Glutamatergic neuron (in vitro differentiated cells): ENCODE measurements around the gene TAPBP. TPM values are rescaled to one million over a fixed set of nuclear protein-coding genes. Genes with fewer than 3 reads are reported as not detected.
"Not testable (repeated sequence)": the region's sequence is repeated elsewhere in the genome, so short reads cannot be mapped to it uniquely, and the experiment has no call there.

Experiments used
- DNase-seq: peaks from one replicate; pipeline ENCODE4 v3.0.0; 2022
- H3K27ac Mint-ChIP-seq: one replicate; pipeline ENCODE4 v1.8.0; 2020; ENCODE audit warnings: mild to moderate bottlenecking, mixed read lengths, inconsistent platforms; ENCODE audit not compliant: unreplicated experiment
- H3K27me3 Mint-ChIP-seq: one replicate; pipeline ENCODE4 v1.8.0; 2020; ENCODE audit warnings: mild to moderate bottlenecking, moderate library complexity, mixed read lengths, inconsistent platforms; ENCODE audit not compliant: unreplicated experiment
- H3K36me3 Mint-ChIP-seq: one replicate; pipeline ENCODE4 v1.8.0; 2020; ENCODE audit warnings: mild to moderate bottlenecking, mixed read lengths, inconsistent platforms; ENCODE audit not compliant: unreplicated experiment
- H3K4me1 Mint-ChIP-seq: one replicate; pipeline ENCODE4 v1.8.0; 2020; ENCODE audit warnings: mild to moderate bottlenecking, low read depth, mixed read lengths, inconsistent platforms; ENCODE audit not compliant: unreplicated experiment
- H3K4me3 Mint-ChIP-seq: one replicate; pipeline ENCODE4 v1.8.0; 2020; ENCODE audit warnings: mild to moderate bottlenecking, mixed read lengths, inconsistent platforms; ENCODE audit not compliant: unreplicated experiment
- H3K9me3 Mint-ChIP-seq: one replicate; pipeline ENCODE4 v1.8.0; 2020; ENCODE audit warnings: mild to moderate bottlenecking, moderate library complexity, mixed read lengths, inconsistent platforms; ENCODE audit not compliant: unreplicated experiment
- total RNA-seq: library from RNA; stranded (reverse); fragmentation: NEBNext Ultra II Directional; extraction: Animal tissue kit (Norgen Biotek cat#: 25700); gene quantifications from one replicate; pipeline ENCODE4 v1.2.1, GENCODE V29; 2021; ENCODE audit not compliant: unreplicated experiment
- TF ChIP-seq, protein P1 (sequence below): fragments of 200-600 bp; sonication (generic); IDR thresholded peaks from one replicate; pipeline ENCODE4 v1.5.0; 2021; ENCODE audit not compliant: partially characterized antibody, unreplicated experiment

Gene TAPBP
- total RNA-seq, 1 donor from 2014 or later: 4.7 TPM

GRCh38 chr6:33278810-33279209 is 35.1 kb downstream of the TAPBP start:
- no peak for DNase-seq
- H3K27ac Mint-ChIP-seq: peak overlapping the region; percentile 50
- H3K9me3 Mint-ChIP-seq: peaks cover 3% of the 10 kb centered on the region
- TF ChIP-seq, protein P1, sequence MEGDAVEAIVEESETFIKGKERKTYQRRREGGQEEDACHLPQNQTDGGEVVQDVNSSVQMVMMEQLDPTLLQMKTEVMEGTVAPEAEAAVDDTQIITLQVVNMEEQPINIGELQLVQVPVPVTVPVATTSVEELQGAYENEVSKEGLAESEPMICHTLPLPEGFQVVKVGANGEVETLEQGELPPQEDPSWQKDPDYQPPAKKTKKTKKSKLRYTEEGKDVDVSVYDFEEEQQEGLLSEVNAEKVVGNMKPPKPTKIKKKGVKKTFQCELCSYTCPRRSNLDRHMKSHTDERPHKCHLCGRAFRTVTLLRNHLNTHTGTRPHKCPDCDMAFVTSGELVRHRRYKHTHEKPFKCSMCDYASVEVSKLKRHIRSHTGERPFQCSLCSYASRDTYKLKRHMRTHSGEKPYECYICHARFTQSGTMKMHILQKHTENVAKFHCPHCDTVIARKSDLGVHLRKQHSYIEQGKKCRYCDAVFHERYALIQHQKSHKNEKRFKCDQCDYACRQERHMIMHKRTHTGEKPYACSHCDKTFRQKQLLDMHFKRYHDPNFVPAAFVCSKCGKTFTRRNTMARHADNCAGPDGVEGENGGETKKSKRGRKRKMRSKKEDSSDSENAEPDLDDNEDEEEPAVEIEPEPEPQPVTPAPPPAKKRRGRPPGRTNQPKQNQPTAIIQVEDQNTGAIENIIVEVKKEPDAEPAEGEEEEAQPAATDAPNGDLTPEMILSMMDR: no peak
- H3K36me3 Mint-ChIP-seq: no peaks in the 10 kb centered on the region
- peaks cover 30% of the 10 kb centered on the region for H3K4me1 Mint-ChIP-seq
- peak overlapping the region; percentile 67 for H3K4me3 Mint-ChIP-seq
- peaks cover 9% of the 10 kb centered on the region for H3K27me3 Mint-ChIP-seq

DNA sequence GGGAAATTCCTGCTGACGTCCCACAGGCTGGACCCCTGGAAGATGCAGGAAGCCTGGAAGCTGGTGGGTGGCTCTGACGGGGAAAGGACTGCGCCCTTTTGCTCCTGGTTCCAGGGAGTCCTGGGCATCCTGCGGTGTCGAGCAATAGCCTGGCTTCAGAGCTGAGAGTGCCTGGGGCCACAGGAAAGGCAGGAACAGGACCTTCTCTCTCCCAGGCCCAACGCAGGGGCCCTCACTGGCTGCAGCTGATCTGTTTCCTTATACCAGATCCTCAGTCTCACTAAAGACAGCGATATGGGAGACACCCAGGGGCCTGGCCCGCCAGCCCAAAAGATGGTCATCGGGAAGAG is 35.5 kb downstream of the TAPBP start:
- H3K4me3 Mint-ChIP-seq: peak overlapping the region; percentile 67
- TF ChIP-seq, protein P1: no peak
- peaks cover 3% of the 10 kb centered on the region for H3K9me3 Mint-ChIP-seq
- no peaks in the 10 kb centered on the region for H3K36me3 Mint-ChIP-seq
- H3K27me3 Mint-ChIP-seq: peaks cover 9% of the 10 kb centered on the region
- peak overlapping the region; percentile 28 for H3K27ac Mint-ChIP-seq
- DNase-seq: no peak
- H3K4me1 Mint-ChIP-seq: peaks cover 31% of the 10 kb centered on the region

GRCh38 chr6:33277663-33278391 is 36.1 kb downstream of the TAPBP start:
- peaks cover 35% of the 10 kb centered on the region for H3K4me1 Mint-ChIP-seq
- H3K36me3 Mint-ChIP-seq: no peaks in the 10 kb centered on the region
- DNase-seq: no peak
- peaks cover 3% of the 10 kb centered on the region for H3K9me3 Mint-ChIP-seq
- TF ChIP-seq, protein P1: no peak
- H3K4me3 Mint-ChIP-seq: peak overlapping the region; percentile 91
- H3K27ac Mint-ChIP-seq: peak overlapping the region; percentile 91
- H3K27me3 Mint-ChIP-seq: peaks cover 9% of the 10 kb centered on the region

DNA sequence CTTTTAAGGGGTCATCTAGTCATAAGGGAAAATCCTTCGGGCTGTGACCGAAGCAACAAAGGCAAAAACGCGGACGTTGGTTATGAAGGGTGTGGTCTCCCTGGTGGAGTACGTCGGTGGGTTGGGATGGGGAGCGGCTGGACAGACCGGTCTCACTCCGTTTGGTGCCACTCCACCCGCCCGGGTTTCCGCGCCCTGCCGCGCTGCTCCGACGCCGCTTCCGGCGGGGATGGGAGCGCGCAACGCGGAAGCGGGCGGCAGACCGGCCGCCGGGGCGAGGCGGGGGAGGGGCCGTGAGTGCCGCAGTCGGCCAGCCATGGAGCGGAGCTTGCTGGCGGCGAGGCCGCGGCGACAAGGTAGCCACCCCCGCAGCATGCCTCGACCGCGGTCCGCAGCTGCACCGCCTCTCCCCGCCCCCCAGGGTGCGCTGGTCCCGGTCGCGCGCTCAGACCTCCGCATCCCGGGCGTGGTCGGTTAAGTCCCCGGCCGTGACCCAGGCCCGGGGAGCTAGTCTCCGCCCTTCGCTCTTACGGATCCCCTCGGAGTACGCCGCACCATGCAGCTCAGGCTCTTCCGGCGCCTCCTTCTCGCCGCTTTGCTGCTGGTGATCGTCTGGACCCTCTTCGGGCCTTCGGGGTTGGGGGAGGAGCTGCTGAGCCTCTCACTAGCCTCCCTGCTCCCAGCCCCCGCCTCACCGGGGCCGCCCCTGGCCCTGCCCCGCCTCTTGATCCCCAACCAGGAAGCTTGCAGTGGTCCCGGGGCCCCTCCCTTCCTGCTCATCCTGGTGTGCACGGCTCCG is 36.8 kb downstream of the TAPBP start, which contains the start of gene B3GALT4:
TSS of gene B3GALT4 (plus strand) at position 260 of the 799 bp plus-strand sequence. CDS start at position 557, 297 bp downstream.
- DNase-seq: peak; percentile 85
- H3K4me3 Mint-ChIP-seq: peak within 1 kb of the TSS; percentile 91
- peaks cover 9% of the 10 kb centered on the region for H3K27me3 Mint-ChIP-seq
- H3K36me3 Mint-ChIP-seq: no peaks in the 10 kb centered on the region
- H3K9me3 Mint-ChIP-seq: peaks cover 3% of the 10 kb centered on the region
- H3K4me1 Mint-ChIP-seq: peaks cover 40% of the 10 kb centered on the region
- peak within 1 kb of the TSS; percentile 91 for H3K27ac Mint-ChIP-seq
- TF ChIP-seq, protein P1: peak; percentile 88

- Mint-ChIP-seq H3K36me3 (no peaks in the 10 kb centered on the region), H3K9me3 (peaks cover 3% of the 10 kb centered on the region), H3K4me3 (peak overlapping the region; percentile 90), H3K27ac (peak overlapping the region; percentile 88), H3K4me1 (peaks cover 40% of the 10 kb centered on the region), H3K27me3 (peaks cover 11% of the 10 kb centered on the region)
- TF ChIP-seq, protein P1: no peak
- DNase-seq: no peak
These were observed 37.4 kb downstream of the TAPBP start for GRCh38 chr6:33276581-33276863.

DNA sequence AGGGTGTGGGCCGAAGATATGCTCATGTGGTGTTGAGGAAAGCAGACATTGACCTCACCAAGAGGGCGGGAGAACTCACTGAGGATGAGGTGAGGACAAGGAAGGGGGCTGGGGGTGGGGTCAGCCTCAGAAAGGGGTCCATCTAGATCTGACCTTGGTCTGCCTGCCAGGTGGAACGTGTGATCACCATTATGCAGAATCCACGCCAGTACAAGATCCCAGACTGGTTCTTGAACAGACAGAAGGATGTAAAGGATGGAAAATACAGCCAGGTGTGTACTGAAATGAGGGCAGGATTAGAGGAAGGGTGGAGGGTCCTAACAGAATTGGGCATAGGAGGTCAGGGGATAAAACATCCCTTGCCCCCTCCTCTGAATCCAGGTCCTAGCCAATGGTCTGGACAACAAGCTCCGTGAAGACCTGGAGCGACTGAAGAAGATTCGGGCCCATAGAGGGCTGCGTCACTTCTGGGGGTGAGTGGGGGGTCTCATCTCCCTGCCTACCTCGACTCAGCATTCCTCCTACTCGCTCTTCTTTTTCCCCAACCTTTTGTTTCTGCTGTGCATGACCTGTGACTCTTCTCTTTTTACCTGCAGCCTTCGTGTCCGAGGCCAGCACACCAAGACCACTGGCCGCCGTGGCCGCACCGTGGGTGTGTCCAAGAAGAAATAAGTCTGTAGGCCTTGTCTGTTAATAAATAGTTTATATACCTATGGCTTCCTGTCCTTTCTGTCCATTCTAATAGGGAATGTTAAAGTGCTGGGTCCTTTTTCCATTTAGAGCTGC is 37.9 kb downstream of the TAPBP start:
- H3K4me3 Mint-ChIP-seq: peak overlapping the region; percentile 90
- H3K4me1 Mint-ChIP-seq: peaks cover 40% of the 10 kb centered on the region
- peaks cover 12% of the 10 kb centered on the region for H3K27me3 Mint-ChIP-seq
- not testable (repeated sequence) for H3K36me3 Mint-ChIP-seq, DNase-seq, H3K9me3 Mint-ChIP-seq
- H3K27ac Mint-ChIP-seq: peak overlapping the region; percentile 88
